ENCODE results near the gene LYPD4.

The LYPD4 gene

GRCh38 chr19:41886761-41887710 lies 42.6 kb upstream of the LYPD4 start:
- TF ChIP-seq YY1 (IDR thresholded peaks at IDR 0.05; ENCODE audit: insufficient read depth, insufficient read length) (no peak), SUZ12 (IDR thresholded peaks at IDR 0.05; ENCODE audit: extremely low read depth, insufficient read depth, insufficient read length) (no peak), ZNF274 (IDR thresholded peaks at IDR 0.05; ENCODE audit: low read depth, low read length) (no peak)
- Histone ChIP-seq H3K9me3 (ENCODE audit: insufficient read depth, low read length) (no peaks in the 10 kb centered on the region), H3K36me3 (ENCODE audit: insufficient read depth, insufficient read length, low read length) (peaks cover 19% of the 10 kb centered on the region), H3K27me3 (ENCODE audit: insufficient read depth, insufficient read length) (peaks cover 18% of the 10 kb centered on the region), H3K4me1 (ENCODE audit: insufficient read depth, insufficient read length) (peaks cover 2% of the 10 kb centered on the region), H3K9ac (ENCODE audit: insufficient read length, low read depth) (peak overlapping the region; percentile 51), H3K4me3 (ENCODE audit: insufficient read length, low read depth) (no peak overlapping the region)
- DNase-seq (ENCODE audit: low read depth, low spot score), result no peak

GRCh38 chr19:41883821-41884733 lies 39.6 kb upstream of the LYPD4 start:
- TF ChIP-seq YY1 (IDR thresholded peaks at IDR 0.05; ENCODE audit: insufficient read depth, insufficient read length) (no peak), ZNF274 (IDR thresholded peaks at IDR 0.05; ENCODE audit: low read depth, low read length) (no peak), SUZ12 (IDR thresholded peaks at IDR 0.05; ENCODE audit: extremely low read depth, insufficient read depth, insufficient read length) (no peak)
- Histone ChIP-seq H3K4me1 (ENCODE audit: insufficient read depth, insufficient read length) (peaks cover 2% of the 10 kb centered on the region), H3K9ac (ENCODE audit: insufficient read length, low read depth) (peak overlapping the region; percentile 91), H3K27me3 (ENCODE audit: insufficient read depth, insufficient read length) (peaks cover 26% of the 10 kb centered on the region), H3K9me3 (ENCODE audit: insufficient read depth, low read length) (no peaks in the 10 kb centered on the region), H3K4me3 (ENCODE audit: insufficient read length, low read depth) (peak overlapping the region; percentile 94), H3K36me3 (ENCODE audit: insufficient read depth, insufficient read length, low read length) (peaks cover 3% of the 10 kb centered on the region)
- peak; percentile 79 for DNase-seq (ENCODE audit: low read depth, low spot score)

GRCh38 chr19:41883463-41883820 lies 39.0 kb upstream of the LYPD4 start:
- peak overlapping the region; percentile 65 for H3K4me3 ChIP-seq (ENCODE audit: insufficient read length, low read depth)
- peaks cover 2% of the 10 kb centered on the region for H3K4me1 ChIP-seq (ENCODE audit: insufficient read depth, insufficient read length)

GRCh38 chr19:41882568-41883462 lies 38.3 kb upstream of the LYPD4 start, which contains the start of gene ARHGEF1:
ARHGEF1 (plus strand) TSS chr19:41883184; CDS start chr19:41888083, 4,899 bp downstream.
- no peak for DNase-seq (ENCODE audit: low read depth, low spot score)
- Histone ChIP-seq H3K9me3 (ENCODE audit: insufficient read depth, low read length) (no peaks in the 10 kb centered on the region), H3K9ac (ENCODE audit: insufficient read length, low read depth) (peak within 1 kb of the TSS; percentile 76), H3K4me1 (ENCODE audit: insufficient read depth, insufficient read length) (peaks cover 2% of the 10 kb centered on the region), H3K27me3 (ENCODE audit: insufficient read depth, insufficient read length) (peaks cover 26% of the 10 kb centered on the region), H3K36me3 (ENCODE audit: insufficient read depth, insufficient read length, low read length) (no peaks in the 10 kb centered on the region), H3K4me3 (ENCODE audit: insufficient read length, low read depth) (peak within 1 kb of the TSS; percentile 65)
- TF ChIP-seq SUZ12 (IDR thresholded peaks at IDR 0.05; ENCODE audit: extremely low read depth, insufficient read depth, insufficient read length), result no peak

More at GRCh38 chr19:41883463-41883820, 39.0 kb upstream of the LYPD4 start:
- Histone ChIP-seq H3K36me3 (ENCODE audit: insufficient read depth, insufficient read length, low read length) (no peaks in the 10 kb centered on the region), H3K9ac (ENCODE audit: insufficient read length, low read depth) (peak overlapping the region; percentile 74), H3K27me3 (ENCODE audit: insufficient read depth, insufficient read length) (peaks cover 26% of the 10 kb centered on the region), H3K9me3 (ENCODE audit: insufficient read depth, low read length) (no peaks in the 10 kb centered on the region)
- no peak for DNase-seq (ENCODE audit: low read depth, low spot score)
- TF ChIP-seq SUZ12 (IDR thresholded peaks at IDR 0.05; ENCODE audit: extremely low read depth, insufficient read depth, insufficient read length), result no peak
- TF ChIP-seq YY1 (IDR thresholded peaks at IDR 0.05; ENCODE audit: insufficient read depth, insufficient read length), result no peak
- TF ChIP-seq ZNF274 (IDR thresholded peaks at IDR 0.05; ENCODE audit: low read depth, low read length), result no peak

- no peaks in the 10 kb centered on the region for H3K9me3 ChIP-seq (ENCODE audit: insufficient read depth, low read length)
- H3K4me3 ChIP-seq (ENCODE audit: insufficient read length, low read depth), result no peak overlapping the region
- H3K9ac ChIP-seq (ENCODE audit: insufficient read length, low read depth), result no peak overlapping the region
- H3K27me3 ChIP-seq (ENCODE audit: insufficient read depth, insufficient read length), result peaks cover 26% of the 10 kb centered on the region
- no peaks in the 10 kb centered on the region for H3K36me3 ChIP-seq (ENCODE audit: insufficient read depth, insufficient read length, low read length)
- no peak for DNase-seq (ENCODE audit: low read depth, low spot score)
- peaks cover 8% of the 10 kb centered on the region for H3K4me1 ChIP-seq (ENCODE audit: insufficient read depth, insufficient read length)
- TF ChIP-seq YY1 (IDR thresholded peaks at IDR 0.05; ENCODE audit: insufficient read depth, insufficient read length) (no peak), SUZ12 (IDR thresholded peaks at IDR 0.05; ENCODE audit: extremely low read depth, insufficient read depth, insufficient read length) (no peak), ZNF274 (IDR thresholded peaks at IDR 0.05; ENCODE audit: low read depth, low read length) (no peak)
Measured at GRCh38 chr19:41880329-41880708, 35.8 kb upstream of the LYPD4 start.

GRCh38 chr19:41879670-41880328 lies 35.3 kb upstream of the LYPD4 start:
- DNase-seq (ENCODE audit: low read depth, low spot score), result no peak
- no peaks in the 10 kb centered on the region for H3K9me3 ChIP-seq (ENCODE audit: insufficient read depth, low read length)
- H3K27me3 ChIP-seq (ENCODE audit: insufficient read depth, insufficient read length), result peaks cover 26% of the 10 kb centered on the region
- no peaks in the 10 kb centered on the region for H3K36me3 ChIP-seq (ENCODE audit: insufficient read depth, insufficient read length, low read length)
- TF ChIP-seq YY1 (IDR thresholded peaks at IDR 0.05; ENCODE audit: insufficient read depth, insufficient read length) (no peak), SUZ12 (IDR thresholded peaks at IDR 0.05; ENCODE audit: extremely low read depth, insufficient read depth, insufficient read length) (no peak), ZNF274 (IDR thresholded peaks at IDR 0.05; ENCODE audit: low read depth, low read length) (no peak)
- no peak overlapping the region for H3K4me3 ChIP-seq (ENCODE audit: insufficient read length, low read depth)
- peaks cover 8% of the 10 kb centered on the region for H3K4me1 ChIP-seq (ENCODE audit: insufficient read depth, insufficient read length)
- H3K9ac ChIP-seq (ENCODE audit: insufficient read length, low read depth), result no peak overlapping the region

Measured in NT2/D1 (cell line).